HUES64 (cell line): ENCODE results near the gene CPLANE2.

ENCODE experiments used
- H3K27ac ChIP-seq: 2 replicates; pipeline ENCODE4 v1.7.0; 2013; ENCODE audit warnings: low read depth, low read length, inconsistent platforms
- H3K27me3 ChIP-seq: 2 replicates; pipeline ENCODE4 v1.6.1; 2013; ENCODE audit warnings: mild to moderate bottlenecking, low read length; ENCODE audit not compliant: insufficient read depth
- H3K36me3 ChIP-seq: 2 replicates; pipeline ENCODE4 v1.6.1; 2013; ENCODE audit warnings: mild to moderate bottlenecking, low read length; ENCODE audit not compliant: insufficient read depth
- H3K4me1 ChIP-seq: 2 replicates; pipeline ENCODE4 v1.6.1; 2013; ENCODE audit warnings: mild to moderate bottlenecking, low read length, moderate library complexity; ENCODE audit not compliant: insufficient read depth
- H3K4me3 ChIP-seq: 2 replicates; pipeline ENCODE4 v1.5.1; 2013; ENCODE audit warnings: mild to moderate bottlenecking, low read length, moderate library complexity
- H3K9ac ChIP-seq: 2 replicates; pipeline ENCODE4 v1.6.1; 2013; ENCODE audit warnings: mild to moderate bottlenecking, low read depth, low read length
- H3K9me3 ChIP-seq: 2 replicates; pipeline ENCODE4 v1.6.1; 2013; ENCODE audit warnings: low read depth, low read length; ENCODE audit not compliant: insufficient read depth
- WGBS: fragments of 150-250, 120-280 bp; methylation state at CpG from one replicate; pipeline ENCODE4 v1.1.7; 2013; ENCODE audit warnings: missing lambda C conversion rate; 5-methylcytosine and 5-hydroxymethylcytosine counted together

The CPLANE2 gene

GRCh38 chr1:16241221-16241708 is 4.3 kb upstream of the CPLANE2 start:
- H3K4me1 ChIP-seq: peaks cover 6% of the 10 kb centered on the region
- no peaks in the 10 kb centered on the region for H3K9me3 ChIP-seq
- no peak overlapping the region for H3K4me3 ChIP-seq
- no peak overlapping the region for H3K9ac ChIP-seq
- H3K27me3 ChIP-seq: peaks cover under 1% of the 10 kb centered on the region; the same call in 1 of the 2 replicates
- 81% methylated on average over 10 of the region's 10 CpGs for WGBS
- H3K27ac ChIP-seq: no peak overlapping the region
- no peaks in the 10 kb centered on the region for H3K36me3 ChIP-seq

- Histone ChIP-seq H3K27me3 (peaks cover 3% of the 10 kb centered on the region; the same call in 1 of the 2 replicates), H3K4me3 (no peak overlapping the region), H3K9ac (no peak overlapping the region), H3K27ac (no peak overlapping the region), H3K9me3 (no peaks in the 10 kb centered on the region), H3K36me3 (no peaks in the 10 kb centered on the region), H3K4me1 (peaks cover 9% of the 10 kb centered on the region)
- WGBS: 88% methylated on average over 2 of the region's 2 CpGs
Measured at GRCh38 chr1:16239972-16240491, 3.0 kb upstream of the CPLANE2 start.

GRCh38 chr1:16237343-16237830 is 404 bp upstream of the CPLANE2 start:
- Histone ChIP-seq H3K4me3 (peak overlapping the region; percentile 75), H3K36me3 (no peaks in the 10 kb centered on the region), H3K4me1 (peaks cover 9% of the 10 kb centered on the region), H3K27ac (0 out of 2 replicates have a peak overlapping the region, but pooled peaks have one; percentile 2), H3K9me3 (no peaks in the 10 kb centered on the region), H3K9ac (peak overlapping the region; percentile 65), H3K27me3 (peaks cover 3% of the 10 kb centered on the region; the same call in 1 of the 2 replicates)
- 50% methylated on average over 4 of the region's 6 CpGs for WGBS

- 43% methylated on average over 5 of the region's 6 CpGs for WGBS
- H3K9ac ChIP-seq: no peak overlapping the region
- peaks cover 9% of the 10 kb centered on the region for H3K4me1 ChIP-seq
- peaks cover 3% of the 10 kb centered on the region; the same call in 1 of the 2 replicates for H3K27me3 ChIP-seq
- peak overlapping the region; percentile 75 for H3K4me3 ChIP-seq
- no peaks in the 10 kb centered on the region for H3K9me3 ChIP-seq
- no peak overlapping the region for H3K27ac ChIP-seq
- H3K36me3 ChIP-seq: no peaks in the 10 kb centered on the region
Measured at GRCh38 chr1:16235944-16236510, 956 bp downstream of the CPLANE2 start.

- peaks cover 3% of the 10 kb centered on the region; the same call in 1 of the 2 replicates for H3K27me3 ChIP-seq
- 92% methylated on average over 2 of the region's 2 CpGs for WGBS
- no peak overlapping the region for H3K4me3 ChIP-seq
- H3K9ac ChIP-seq: no peak overlapping the region
- H3K9me3 ChIP-seq: no peaks in the 10 kb centered on the region
- no peaks in the 10 kb centered on the region for H3K36me3 ChIP-seq
- peaks cover 9% of the 10 kb centered on the region for H3K4me1 ChIP-seq
- H3K27ac ChIP-seq: no peak overlapping the region
Measured at GRCh38 chr1:16235347-16235746, 1.6 kb downstream of the CPLANE2 start.

- no peak overlapping the region for H3K4me3 ChIP-seq
- H3K9me3 ChIP-seq: no peaks in the 10 kb centered on the region
- H3K27ac ChIP-seq: no peak overlapping the region
- no peaks in the 10 kb centered on the region for H3K36me3 ChIP-seq
- H3K9ac ChIP-seq: no peak overlapping the region
- WGBS: 97% methylated on average over 8 of the region's 8 CpGs
- peaks cover 21% of the 10 kb centered on the region for H3K27me3 ChIP-seq
- H3K4me1 ChIP-seq: peaks cover 11% of the 10 kb centered on the region
Measured at GRCh38 chr1:16233431-16233830, 3.6 kb downstream of the CPLANE2 start.

GRCh38 chr1:16232316-16232710 is 4.7 kb downstream of the CPLANE2 start:
- no peak overlapping the region for H3K4me3 ChIP-seq
- no peak overlapping the region for H3K27ac ChIP-seq
- peaks cover 16% of the 10 kb centered on the region for H3K4me1 ChIP-seq
- 93% methylated on average over 5 of the region's 5 CpGs for WGBS
- no peaks in the 10 kb centered on the region for H3K9me3 ChIP-seq
- no peaks in the 10 kb centered on the region for H3K36me3 ChIP-seq
- no peak overlapping the region for H3K9ac ChIP-seq
- peaks cover 32% of the 10 kb centered on the region for H3K27me3 ChIP-seq

GRCh38 chr1:16231331-16232315 is 5.4 kb downstream of the CPLANE2 start:
- Histone ChIP-seq H3K4me1 (peaks cover 14% of the 10 kb centered on the region), H3K9ac (no peak overlapping the region), H3K4me3 (no peak overlapping the region), H3K9me3 (no peaks in the 10 kb centered on the region), H3K27ac (no peak overlapping the region), H3K27me3 (peaks cover 39% of the 10 kb centered on the region), H3K36me3 (no peaks in the 10 kb centered on the region)
- 90% methylated on average over 35 of the region's 35 CpGs for WGBS

GRCh38 chr1:16230744-16231143 is 6.2 kb downstream of the CPLANE2 start:
- H3K9ac ChIP-seq: no peak overlapping the region
- H3K27ac ChIP-seq: no peak overlapping the region
- no peak overlapping the region for H3K4me3 ChIP-seq
- whole genome bisulfite sequencing: 88% methylated on average over 13 of the region's 13 CpGs
- H3K27me3 ChIP-seq: peaks cover 45% of the 10 kb centered on the region
- H3K9me3 ChIP-seq: no peaks in the 10 kb centered on the region
- H3K36me3 ChIP-seq: no peaks in the 10 kb centered on the region
- peaks cover 8% of the 10 kb centered on the region; the same call in 1 of the 2 replicates for H3K4me1 ChIP-seq

GRCh38 chr1:16229976-16230740 is 6.8 kb downstream of the CPLANE2 start:
- H3K27me3 ChIP-seq: peaks cover 50% of the 10 kb centered on the region
- no peak overlapping the region for H3K4me3 ChIP-seq
- no peak overlapping the region for H3K9ac ChIP-seq
- 87% methylated on average over 13 of the region's 13 CpGs for WGBS
- H3K9me3 ChIP-seq: no peaks in the 10 kb centered on the region
- H3K4me1 ChIP-seq: peaks cover 8% of the 10 kb centered on the region; the same call in 1 of the 2 replicates
- H3K27ac ChIP-seq: no peak overlapping the region
- no peaks in the 10 kb centered on the region for H3K36me3 ChIP-seq
